CD14-positive monocyte (primary cell): ENCODE measurements around the gene IDH2. TPM values are rescaled to one million over a fixed set of nuclear protein-coding genes. Genes with fewer than 3 reads are reported as not detected.
A peak's percentile ranks its signal among the peaks of the same experiment; 100 is the strongest.
"Not testable (repeated sequence)": the region's sequence is repeated elsewhere in the genome, so short reads cannot be mapped to it uniquely, and the experiment has no call there.

Experiments
- DNase-seq, 3 donors: peaks; one replicate each; pipeline ENCODE4 v3.0.0-alpha.2; 2011 to 2022
- H2AFZ ChIP-seq: 2 replicates; pipeline ENCODE4 v1.6.0; 2012; ENCODE audit warnings: mild to moderate bottlenecking, low read depth, low read length, inconsistent platforms; ENCODE audit not compliant: insufficient read depth, poor library complexity, severe bottlenecking
- H3K27ac ChIP-seq, 2 donors: 1 replicate in 1 of 2; 2 replicates in 1 of 2; pipeline ENCODE4 v1.5.1; 2012 to 2013; ENCODE audit warnings: low read length in 2 of 2, control low read depth in 1 of 2, inconsistent platforms in 1 of 2, low read depth in 1 of 2, mild to moderate bottlenecking in 1 of 2
- H3K27me3 ChIP-seq, 2 donors: one replicate each; pipeline versions ENCODE4 v1.6.0 to v1.6.1; 2011 to 2013; ENCODE audit warnings: low read length in 2 of 2; ENCODE audit not compliant: control insufficient read depth in 2 of 2, insufficient read depth in 2 of 2
- H3K36me3 ChIP-seq, 2 donors: replicated peaks in 1 of 2; 1 replicate in 1 of 2; 2 replicates in 1 of 2; pipeline versions ENCODE4 v1.5.1 to v1.6.1; 2012 to 2013; ENCODE audit warnings: low read length in 2 of 2, control low read depth in 1 of 2, inconsistent platforms in 1 of 2, mild to moderate bottlenecking in 1 of 2; ENCODE audit not compliant: insufficient read depth in 2 of 2, control insufficient read depth in 1 of 2
- H3K4me1 ChIP-seq, 2 donors: 1 replicate in 1 of 2; 2 replicates in 1 of 2; pipeline versions ENCODE4 v1.5.1 to v1.6.1; 2012 to 2013; ENCODE audit warnings: low read length in 2 of 2, control low read depth in 1 of 2, inconsistent platforms in 1 of 2, mild to moderate bottlenecking in 1 of 2, moderate library complexity in 1 of 2; ENCODE audit not compliant: insufficient read depth in 2 of 2, control insufficient read depth in 1 of 2
- H3K4me2 ChIP-seq: replicated peaks from 2 replicates; pipeline ENCODE3; 2012; ENCODE audit warnings: low read length, moderate library complexity, mild to moderate bottlenecking; ENCODE audit not compliant: poor library complexity, severe bottlenecking; ENCODE audit errors: extremely low read depth
- H3K4me3 ChIP-seq, 3 experiments: fragments of 200-600 bp in 1 of 3; sonication (generic) in 1 of 3; replicated peaks in 1 of 3; 1 replicate in 2 of 3; 2 replicates in 1 of 3; pipeline ENCODE4 v1.5.1; 2011 to 2013; ENCODE audit warnings: low read length in 3 of 3, mild to moderate bottlenecking in 3 of 3, control low read depth in 2 of 3, low read depth in 2 of 3, inconsistent platforms in 1 of 3, moderate library complexity in 1 of 3
- H3K79me2 ChIP-seq: 2 replicates; pipeline ENCODE4 v1.6.0; 2012; ENCODE audit warnings: mild to moderate bottlenecking, control low read depth, inconsistent platforms, low read length, moderate library complexity; ENCODE audit not compliant: insufficient read depth
- H3K9ac ChIP-seq: 2 replicates; pipeline ENCODE4 v1.6.0; 2017; ENCODE audit warnings: low read length, mild to moderate bottlenecking; ENCODE audit not compliant: insufficient read depth, poor library complexity, severe bottlenecking
- H3K9me3 ChIP-seq, 2 donors: replicated peaks in 1 of 2; 1 replicate in 1 of 2; 2 replicates in 1 of 2; pipeline versions ENCODE4 v1.5.1 to v1.6.1; 2012 to 2013; ENCODE audit warnings: low read length in 2 of 2, control low read depth in 1 of 2; ENCODE audit not compliant: control insufficient read depth in 1 of 2, insufficient read depth in 1 of 2
- H4K20me1 ChIP-seq: 2 replicates; pipeline ENCODE4 v1.6.0; 2012; ENCODE audit warnings: mild to moderate bottlenecking, low read length, control low read depth, moderate library complexity; ENCODE audit not compliant: insufficient read depth
- H3K27ac Mint-ChIP-seq, 7 donors: one replicate each; pipeline ENCODE4 v1.8.0; 2020; ENCODE audit warnings: mild to moderate bottlenecking in 7 of 7, mixed read lengths in 7 of 7, moderate library complexity in 6 of 7, inconsistent platforms in 2 of 7
- H3K27me3 Mint-ChIP-seq, 3 donors: one replicate each; pipeline ENCODE4 v1.8.0; 2021 to 2022; ENCODE audit warnings: low read depth in 3 of 3, mild to moderate bottlenecking in 3 of 3, mixed read lengths in 3 of 3, moderate library complexity in 3 of 3, inconsistent platforms in 1 of 3
- H3K36me3 Mint-ChIP-seq, 2 donors: one replicate each; pipeline ENCODE4 v1.8.0; 2020; ENCODE audit warnings: mixed read lengths in 2 of 2, inconsistent platforms in 1 of 2, mild to moderate bottlenecking in 1 of 2
- H3K4me1 Mint-ChIP-seq: one replicate; pipeline ENCODE4 v1.8.0; 2020; ENCODE audit warnings: mild to moderate bottlenecking, mixed read lengths
- H3K4me3 Mint-ChIP-seq, 2 donors: one replicate each; pipeline ENCODE4 v1.8.0; 2020; ENCODE audit warnings: mild to moderate bottlenecking in 2 of 2, mixed read lengths in 2 of 2, moderate library complexity in 1 of 2
- H3K9me3 Mint-ChIP-seq, 7 donors: one replicate each; pipeline ENCODE4 v1.8.0; 2020 to 2022; ENCODE audit warnings: mixed read lengths in 7 of 7, mild to moderate bottlenecking in 6 of 7, moderate library complexity in 6 of 7, inconsistent platforms in 2 of 7
- WGBS: methylation state at CpG from one replicate; pipeline ENCODE4 v1.1.5; 2013; ENCODE audit warnings: missing lambda C conversion rate; ENCODE audit not compliant: insufficient coverage; 5-methylcytosine and 5-hydroxymethylcytosine counted together
- intact Hi-C, 2 donors: fragments of 100-400 bp; cut with micrococcal nuclease; formaldehyde crosslinking; loops; one replicate each; pipeline versions ENCODE4 v1.15.0 to v1.15.1; 2023
- polyA plus RNA-seq, 3 donors: library from polyadenylated mRNA; depleted of rRNA in 1 of 3; unstranded in 2 of 3; stranded (reverse) in 1 of 3; fragments of 300-500 nt in 2 of 3; fragments of >200 nt in 1 of 3; fragmentation: Illumina TruSeq in 2 of 3; gene quantifications; 1 replicate in 2 of 3; 2 replicates in 1 of 3; pipeline ENCODE4 v1.2.3, GENCODE V29; 2012 to 2021
- TF ChIP-seq, protein P1 (sequence below): fragments of 200-600 bp; IDR thresholded peaks from one replicate; pipeline ENCODE4 v1.8.0; 2022; ENCODE audit warnings: antibody characterized with exemption, mild to moderate bottlenecking

Gene IDH2
- polyA plus RNA-seq, 3 donors, result 40.6 to 115 (median 82.2) TPM

DNA sequence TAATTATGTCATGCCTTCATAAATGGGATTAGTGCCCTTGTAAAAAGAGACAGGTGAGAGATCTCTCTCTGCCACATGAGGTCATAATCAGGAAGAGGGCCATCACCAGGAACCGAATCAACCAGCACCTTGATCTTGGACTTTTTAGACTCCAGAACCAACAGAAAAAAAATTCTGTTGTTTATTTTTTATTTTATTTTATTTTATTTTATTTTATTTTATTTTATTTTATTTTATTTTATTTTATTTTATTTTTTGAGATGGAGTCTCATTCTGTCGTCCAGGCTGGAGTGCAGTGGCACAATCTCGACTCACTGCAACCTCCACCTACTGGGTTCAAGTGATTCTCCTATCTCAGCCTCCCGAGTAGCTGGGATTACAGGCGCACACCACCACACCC is 5.8 kb upstream of the IDH2 start:
- H3K9me3 ChIP-seq, H3K79me2 ChIP-seq, H3K27ac ChIP-seq, intact Hi-C loops, H3K4me1 Mint-ChIP-seq, H3K9me3 Mint-ChIP-seq, H2AFZ ChIP-seq, H3K4me3 Mint-ChIP-seq, H3K4me2 ChIP-seq, H3K9ac ChIP-seq, H3K27ac Mint-ChIP-seq, H3K4me1 ChIP-seq, H3K27me3 ChIP-seq, H3K36me3 Mint-ChIP-seq, H4K20me1 ChIP-seq, H3K4me3 ChIP-seq, DNase-seq, H3K36me3 ChIP-seq: not testable (repeated sequence)
- WGBS, result 80% methylated on average over 1 of the region's 5 CpGs
- peaks cover 13 to 21% (median 17%) of the 10 kb centered on the region in 3 donors for H3K27me3 Mint-ChIP-seq

DNA sequence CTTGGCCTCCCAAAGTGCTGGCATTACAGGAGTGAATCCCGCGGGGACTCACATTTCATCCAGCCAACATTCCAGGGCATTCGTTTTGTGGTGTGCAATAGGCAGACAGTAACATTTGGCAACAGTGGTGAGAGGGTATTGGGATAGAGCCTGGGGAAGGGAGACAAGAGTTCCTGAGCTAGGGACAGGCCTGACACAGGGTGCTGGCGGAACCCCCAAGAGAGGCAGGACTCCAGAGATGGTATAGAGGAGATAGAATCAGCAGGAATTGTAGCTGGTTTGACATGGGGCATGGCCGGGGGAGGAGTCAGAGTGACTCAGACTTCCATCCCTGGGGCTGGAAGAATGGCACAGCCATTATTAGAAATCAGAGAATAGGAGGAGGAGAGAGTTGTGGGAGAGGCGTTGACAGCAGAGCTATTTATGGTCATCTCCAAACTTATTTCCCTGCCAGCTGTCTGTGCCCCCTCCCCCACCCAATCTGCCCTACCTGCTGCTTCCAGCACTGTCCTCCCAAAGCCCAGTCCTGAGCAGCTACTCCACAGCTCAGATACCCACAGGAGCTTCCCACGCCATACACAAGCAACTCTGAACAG is 4.4 kb upstream of the IDH2 start:
- H3K27me3 Mint-ChIP-seq, result peaks cover 13 to 22% (median 20%) of the 10 kb centered on the region in 3 donors
- TF ChIP-seq, protein P1, sequence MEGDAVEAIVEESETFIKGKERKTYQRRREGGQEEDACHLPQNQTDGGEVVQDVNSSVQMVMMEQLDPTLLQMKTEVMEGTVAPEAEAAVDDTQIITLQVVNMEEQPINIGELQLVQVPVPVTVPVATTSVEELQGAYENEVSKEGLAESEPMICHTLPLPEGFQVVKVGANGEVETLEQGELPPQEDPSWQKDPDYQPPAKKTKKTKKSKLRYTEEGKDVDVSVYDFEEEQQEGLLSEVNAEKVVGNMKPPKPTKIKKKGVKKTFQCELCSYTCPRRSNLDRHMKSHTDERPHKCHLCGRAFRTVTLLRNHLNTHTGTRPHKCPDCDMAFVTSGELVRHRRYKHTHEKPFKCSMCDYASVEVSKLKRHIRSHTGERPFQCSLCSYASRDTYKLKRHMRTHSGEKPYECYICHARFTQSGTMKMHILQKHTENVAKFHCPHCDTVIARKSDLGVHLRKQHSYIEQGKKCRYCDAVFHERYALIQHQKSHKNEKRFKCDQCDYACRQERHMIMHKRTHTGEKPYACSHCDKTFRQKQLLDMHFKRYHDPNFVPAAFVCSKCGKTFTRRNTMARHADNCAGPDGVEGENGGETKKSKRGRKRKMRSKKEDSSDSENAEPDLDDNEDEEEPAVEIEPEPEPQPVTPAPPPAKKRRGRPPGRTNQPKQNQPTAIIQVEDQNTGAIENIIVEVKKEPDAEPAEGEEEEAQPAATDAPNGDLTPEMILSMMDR, result no peak
- H3K27ac Mint-ChIP-seq, result peak overlapping the region in 1 of 7 donors; percentile 2
- Histone ChIP-seq H3K9ac (no peak overlapping the region), H3K27ac (no peak overlapping the region), H3K27me3 (peaks cover 0 to 2% of the 10 kb centered on the region in 2 donors), H3K4me2 (no peak overlapping the region), H3K36me3 (no peaks in the 10 kb centered on the region), H3K4me3 (no peak overlapping the region), H3K4me1 (peaks cover 7 to 11% of the 10 kb centered on the region in 2 donors), H2AFZ (no peak overlapping the region), H3K9me3 (no peaks in the 10 kb centered on the region), H4K20me1 (no peaks in the 10 kb centered on the region), H3K79me2 (peaks cover 5% of the 10 kb centered on the region)
- H3K9me3 Mint-ChIP-seq, result peaks cover 0 to 2% (median 0%) of the 10 kb centered on the region in 7 donors
- DNase-seq, result no peak
- WGBS, result 96% methylated on average over 2 of the region's 7 CpGs
- peaks cover 13% of the 10 kb centered on the region for H3K4me1 Mint-ChIP-seq
- intact Hi-C loops, result no loop called here
- H3K4me3 Mint-ChIP-seq, result no peak overlapping the region
- peaks cover 0 to 1% of the 10 kb centered on the region in 2 donors for H3K36me3 Mint-ChIP-seq
